ENCODE data around the gene MAFF. TPM values are rescaled to one million over a fixed set of nuclear protein-coding genes. Genes with fewer than 3 reads are reported as not detected.

Gene MAFF
- total RNA-seq, 1 experiment from 2014 or later: 5.8 TPM

DNA sequence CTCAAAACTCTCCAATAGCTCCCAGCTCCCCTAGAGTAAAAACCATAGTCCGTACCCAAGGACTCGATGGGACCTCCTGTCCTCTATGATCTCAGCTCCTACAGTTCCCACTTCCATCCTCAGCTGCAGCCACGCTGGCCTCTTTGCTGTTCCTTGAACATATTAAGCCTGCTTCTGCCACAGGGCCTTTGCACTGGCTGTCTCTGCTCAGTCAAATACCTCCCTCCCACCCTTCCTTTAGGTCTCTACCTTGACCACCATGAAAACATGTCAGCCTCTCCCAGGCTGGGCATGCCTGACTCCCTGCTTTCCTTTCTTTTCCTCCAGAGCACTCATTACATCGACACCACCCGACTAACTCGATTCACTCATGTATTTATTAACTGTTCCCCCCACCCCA is 46.5 kb downstream of the MAFF start:
- H3K9me3 Mint-ChIP-seq: 0 out of 5 replicates have a peak, but pooled peaks cover 0 to 2% of the 10 kb centered on the region in 2 experiments
- Histone ChIP-seq H2AK5ac (ENCODE audit: insufficient read length, low read length) (no peak overlapping the region), H3K23ac (ENCODE audit: insufficient read length, low read depth, low read length) (no peak overlapping the region), H3K9me3 (ENCODE audit: control insufficient read depth, low read depth, low read length) (no peaks in the 10 kb centered on the region), H2BK120ac (ENCODE audit: low read depth, low read length, poor library complexity, severe bottlenecking) (no peak overlapping the region), H2AFZ (ENCODE audit: low read length) (no peak overlapping the region), H3K4me1 (ENCODE audit: insufficient read depth, low read length) (no peaks in the 10 kb centered on the region), H3K4me2 (ENCODE audit: insufficient read depth, insufficient read length, low read length) (no peak overlapping the region), H3K27ac (ENCODE audit: insufficient read length, low read depth, low read length) (no peak overlapping the region), H4K8ac (replicated peaks; ENCODE audit: insufficient read length, low read depth, low read length) (no peak overlapping the region), H2BK5ac (ENCODE audit: insufficient read length, low read length) (no peak overlapping the region), H3K18ac (ENCODE audit: insufficient read length, low read depth, low read length) (no peak overlapping the region), H4K5ac (ENCODE audit: insufficient read length, low read depth, low read length) (no peak overlapping the region), H2BK20ac (ENCODE audit: low read depth, low read length, poor library complexity, severe bottlenecking) (no peak overlapping the region), H3K79me2 (ENCODE audit: insufficient read depth, low read length) (peaks cover 3% of the 10 kb centered on the region; the same call in 1 of the 2 replicates), H2BK12ac (ENCODE audit: insufficient read length, low read depth, low read length) (no peak overlapping the region), H4K20me1 (ENCODE audit: control insufficient read depth, insufficient read depth, insufficient read length) (no peaks in the 10 kb centered on the region), H3K14ac (ENCODE audit: insufficient read depth, low read length) (no peak overlapping the region), H3T11ph (ENCODE audit: low read length) (no peak overlapping the region), H3K79me1 (ENCODE audit: insufficient read depth, low read depth, low read length, poor library complexity, severe bottlenecking) (no peaks in the 10 kb centered on the region), H3K9ac (ENCODE audit: extremely low read depth, insufficient read length, low read length) (no peak overlapping the region), H4K91ac (ENCODE audit: insufficient read length, low read depth, low read length) (no peak overlapping the region), H3K4ac (ENCODE audit: low read depth, low read length) (no peak overlapping the region), H3K23me2 (ENCODE audit: insufficient read length, low read depth, low read length, poor library complexity, severe bottlenecking) (no peaks in the 10 kb centered on the region), H3K27me3 (ENCODE audit: insufficient read depth, low read length) (no peaks in the 10 kb centered on the region), H3K56ac (ENCODE audit: insufficient read length, low read depth, low read length) (no peak overlapping the region), H2BK15ac (ENCODE audit: low read depth, low read length) (no peak overlapping the region)
- no CpG with 5 or more reads among the region's 6 CpGs for WGBS (ENCODE audit: extremely low coverage, insufficient read length, low lambda C conversion rate)
- H3K36me3 Mint-ChIP-seq (ENCODE audit: insufficient read depth in 1 of 3, low read depth in 3 of 3): peaks cover 21 to 56% (median 35%) of the 10 kb centered on the region in 3 experiments
- TF ChIP-seq, protein P1, sequence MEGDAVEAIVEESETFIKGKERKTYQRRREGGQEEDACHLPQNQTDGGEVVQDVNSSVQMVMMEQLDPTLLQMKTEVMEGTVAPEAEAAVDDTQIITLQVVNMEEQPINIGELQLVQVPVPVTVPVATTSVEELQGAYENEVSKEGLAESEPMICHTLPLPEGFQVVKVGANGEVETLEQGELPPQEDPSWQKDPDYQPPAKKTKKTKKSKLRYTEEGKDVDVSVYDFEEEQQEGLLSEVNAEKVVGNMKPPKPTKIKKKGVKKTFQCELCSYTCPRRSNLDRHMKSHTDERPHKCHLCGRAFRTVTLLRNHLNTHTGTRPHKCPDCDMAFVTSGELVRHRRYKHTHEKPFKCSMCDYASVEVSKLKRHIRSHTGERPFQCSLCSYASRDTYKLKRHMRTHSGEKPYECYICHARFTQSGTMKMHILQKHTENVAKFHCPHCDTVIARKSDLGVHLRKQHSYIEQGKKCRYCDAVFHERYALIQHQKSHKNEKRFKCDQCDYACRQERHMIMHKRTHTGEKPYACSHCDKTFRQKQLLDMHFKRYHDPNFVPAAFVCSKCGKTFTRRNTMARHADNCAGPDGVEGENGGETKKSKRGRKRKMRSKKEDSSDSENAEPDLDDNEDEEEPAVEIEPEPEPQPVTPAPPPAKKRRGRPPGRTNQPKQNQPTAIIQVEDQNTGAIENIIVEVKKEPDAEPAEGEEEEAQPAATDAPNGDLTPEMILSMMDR (conservative IDR thresholded peaks at IDR 0.05): no peak
- H3K27me3 Mint-ChIP-seq (ENCODE audit: low read depth): no peaks in the 10 kb centered on the region
- peak overlapping the region in 1 of 3 experiments; percentile 32; a peak in 1 of 7 replicates for H3K27ac Mint-ChIP-seq
- H3K4me1 Mint-ChIP-seq: peaks cover 8 to 10% of the 10 kb centered on the region in 2 experiments
- no peak overlapping the region; a peak in 1 of 5 replicates for H3K4me3 Mint-ChIP-seq
- no peak for DNase-seq
